ENCODE results near the gene TTC5.
A peak's percentile ranks its signal among the peaks of the same experiment; 100 is the strongest.
"Not testable (repeated sequence)": the region's sequence is repeated elsewhere in the genome, so short reads cannot be mapped to it uniquely, and the experiment has no call there.

Gene TTC5, protein sequence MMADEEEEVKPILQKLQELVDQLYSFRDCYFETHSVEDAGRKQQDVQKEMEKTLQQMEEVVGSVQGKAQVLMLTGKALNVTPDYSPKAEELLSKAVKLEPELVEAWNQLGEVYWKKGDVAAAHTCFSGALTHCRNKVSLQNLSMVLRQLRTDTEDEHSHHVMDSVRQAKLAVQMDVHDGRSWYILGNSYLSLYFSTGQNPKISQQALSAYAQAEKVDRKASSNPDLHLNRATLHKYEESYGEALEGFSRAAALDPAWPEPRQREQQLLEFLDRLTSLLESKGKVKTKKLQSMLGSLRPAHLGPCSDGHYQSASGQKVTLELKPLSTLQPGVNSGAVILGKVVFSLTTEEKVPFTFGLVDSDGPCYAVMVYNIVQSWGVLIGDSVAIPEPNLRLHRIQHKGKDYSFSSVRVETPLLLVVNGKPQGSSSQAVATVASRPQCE

GRCh38 chr14:20305265-20306078 lies at the start of gene TTC5:
TTC5 (minus strand) TSS chr14:20305951; CDS start chr14:20305937, 14 bp downstream.
- peak; percentile 91 for DNase-seq

DNA sequence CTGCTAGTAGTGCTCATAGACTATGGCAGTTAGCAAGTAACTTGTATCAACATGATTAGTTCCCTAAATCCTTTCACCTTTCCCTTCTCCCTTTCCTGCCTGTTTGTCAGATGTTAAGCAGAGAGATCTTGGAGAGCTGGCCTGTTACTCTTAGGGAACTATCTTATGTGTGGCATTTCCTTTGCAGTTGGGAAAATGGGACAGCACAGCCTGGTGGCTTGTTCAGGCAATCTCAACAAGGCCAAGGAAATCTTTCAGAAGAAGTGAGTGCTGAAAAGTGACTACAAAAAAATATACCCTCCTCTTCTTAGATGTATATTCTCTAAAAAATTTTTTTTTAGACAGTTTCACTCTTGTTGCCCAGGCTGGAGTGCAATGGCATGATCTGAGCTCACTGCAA lies 45.1 kb upstream of the TTC5 start:
- DNase-seq, result no peak

DNA sequence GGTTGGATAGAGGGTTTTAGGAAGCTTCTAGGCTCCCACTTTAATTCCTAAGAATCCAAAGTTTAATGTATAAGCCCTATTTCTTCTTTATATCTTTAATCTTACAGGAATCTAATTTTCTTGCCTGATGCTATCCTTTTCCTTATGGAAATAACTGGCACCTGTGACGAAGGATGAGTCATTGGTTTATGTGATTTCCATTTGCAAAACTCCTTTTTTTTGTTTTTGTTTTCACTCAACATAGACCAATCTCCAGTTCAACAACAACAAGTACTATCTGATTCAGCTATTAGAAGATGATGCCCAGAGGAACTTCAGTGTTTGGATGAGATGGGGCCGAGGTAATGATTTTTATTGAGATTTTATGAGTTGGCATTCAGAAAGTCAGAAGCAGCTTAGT lies 44.5 kb upstream of the TTC5 start:
- no peak for DNase-seq

DNA sequence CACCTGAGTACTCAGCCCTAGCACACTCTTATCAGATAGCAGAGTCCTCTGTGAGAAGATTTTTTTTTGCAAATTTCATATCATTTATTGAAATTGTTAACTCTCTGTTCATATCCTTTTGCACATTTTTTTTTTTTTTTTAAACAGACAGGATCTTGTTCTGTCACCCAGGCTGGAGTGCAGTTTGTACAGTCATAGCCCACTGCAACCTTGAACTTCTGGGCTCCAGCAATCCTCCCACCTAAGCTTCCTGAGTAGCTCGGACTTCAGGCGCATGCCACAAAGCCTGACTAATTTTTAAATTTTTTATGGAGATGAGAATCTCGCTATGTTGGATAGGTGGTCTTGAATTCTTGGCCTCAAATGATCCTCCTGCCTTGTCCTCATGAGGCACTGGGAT lies 42.0 kb upstream of the TTC5 start:
- no peak for DNase-seq

GRCh38 chr14:20346713-20347112 lies 41.0 kb upstream of the TTC5 start:
- no peak for DNase-seq

DNA sequence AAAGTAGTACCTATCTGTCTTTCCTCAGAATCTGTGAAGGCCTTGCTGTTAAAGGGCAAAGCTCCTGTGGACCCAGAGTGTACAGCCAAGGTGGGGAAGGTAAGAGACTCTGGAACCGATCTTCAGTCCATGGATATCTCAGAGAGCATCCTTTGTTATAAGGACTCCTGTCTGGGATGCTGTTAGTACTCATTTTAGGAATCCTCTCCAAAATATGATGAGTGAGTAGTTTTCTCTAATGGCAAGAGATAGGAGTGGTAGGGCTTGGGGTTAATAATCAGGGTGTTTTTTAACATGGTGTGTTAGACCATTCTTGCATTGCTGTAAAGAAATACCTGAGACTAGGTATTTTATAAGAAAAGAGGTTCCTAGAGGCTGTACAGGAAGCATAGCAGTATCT lies 39.6 kb upstream of the TTC5 start:
- DNase-seq, result no peak

DNA sequence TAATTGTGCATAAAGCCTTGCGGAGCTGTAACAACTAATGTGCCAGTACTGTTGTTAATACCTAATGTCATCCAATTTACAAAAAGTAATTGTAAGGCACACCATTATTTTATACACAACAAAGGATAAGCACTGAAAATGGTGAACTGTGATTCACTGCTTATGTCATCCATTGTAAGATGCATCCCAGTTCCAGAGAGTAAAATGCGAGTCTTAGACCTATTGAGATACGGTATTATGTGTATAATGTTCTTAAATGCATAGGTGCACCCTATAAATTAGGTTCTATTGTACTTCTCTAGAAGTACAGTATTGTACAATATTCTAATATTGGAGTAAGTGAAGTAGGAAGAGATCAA lies 38.1 kb upstream of the TTC5 start:
- DNase-seq, result no peak

GRCh38 chr14:20343092-20343861 lies 37.5 kb upstream of the TTC5 start, which contains the start of gene PARP2:
PARP2 (plus strand) TSS chr14:20343635; CDS start chr14:20343642, 7 bp downstream.
- peak; percentile 98 for DNase-seq

- no peak for DNase-seq
Measured at GRCh38 chr14:20341646-20342045, 35.9 kb upstream of the TTC5 start.

DNA sequence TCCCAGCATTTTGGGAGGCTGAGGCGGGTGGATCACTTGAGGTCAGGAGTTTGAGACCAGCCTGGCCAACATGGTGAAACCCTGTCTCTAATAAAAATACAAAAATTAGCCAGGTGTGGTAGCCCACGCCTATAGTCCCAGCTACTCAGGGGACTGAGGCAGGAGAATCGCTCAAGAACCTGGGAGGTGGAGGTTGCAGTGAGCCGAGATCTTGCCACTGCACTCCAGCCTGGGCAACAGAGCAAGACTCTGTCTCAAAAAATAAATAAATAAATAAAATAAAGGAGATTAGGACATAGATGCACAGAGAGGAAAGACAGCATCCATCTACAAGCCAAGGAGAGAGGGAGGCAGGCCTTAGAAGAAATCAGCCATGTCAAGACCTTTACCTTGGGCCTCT lies 35.3 kb upstream of the TTC5 start:
- not testable (repeated sequence) for DNase-seq

- no peak for DNase-seq
Measured at GRCh38 chr14:20334017-20334416, 28.3 kb upstream of the TTC5 start.

DNA sequence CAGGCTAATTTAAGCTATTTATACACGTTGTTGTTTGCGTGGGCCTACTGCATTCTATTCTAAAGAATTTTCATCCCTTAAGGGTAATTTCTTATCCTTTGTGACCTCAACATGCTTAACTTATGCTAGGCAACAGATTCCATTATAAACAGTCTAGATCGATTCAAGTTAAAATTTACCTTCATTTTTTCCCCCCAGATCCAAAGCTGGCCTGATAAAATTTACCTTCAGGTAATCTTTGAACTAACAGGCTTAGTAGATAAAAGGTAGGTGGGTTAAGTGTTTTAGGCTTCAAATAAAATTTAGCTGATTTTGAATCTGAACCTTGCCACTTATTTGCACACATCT lies 27.7 kb upstream of the TTC5 start:
- no peak for DNase-seq

- DNase-seq, result peak; percentile 74
Measured at GRCh38 chr14:20332788-20333493, 27.2 kb upstream of the TTC5 start, which contains the start of gene CCNB1IP1. CCNB1IP1 (minus strand) TSS chr14:20333279; CDS start chr14:20316523, 16,756 bp downstream.

DNA sequence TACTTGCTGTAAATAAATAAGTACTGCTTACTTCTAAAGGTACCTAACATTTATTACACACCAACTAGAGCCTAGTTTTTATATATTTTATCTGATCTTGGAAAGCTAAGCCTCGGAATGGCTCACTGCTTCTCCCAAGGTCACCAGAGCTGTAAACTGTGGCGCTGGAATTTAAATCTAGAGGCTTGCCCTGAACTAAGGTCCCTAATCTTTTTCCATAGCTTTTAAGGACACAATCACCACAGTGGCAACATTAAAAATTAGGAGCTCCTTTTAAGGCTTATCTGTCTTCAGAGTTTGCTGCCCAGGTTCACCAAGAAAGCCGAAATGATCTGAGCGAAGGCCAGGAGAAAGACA lies 26.7 kb upstream of the TTC5 start:
- no peak for DNase-seq

- no peak for DNase-seq
Measured at GRCh38 chr14:20331053-20331613, 25.4 kb upstream of the TTC5 start.

GRCh38 chr14:20329355-20329754 lies 23.6 kb upstream of the TTC5 start:
- no peak for DNase-seq

- DNase-seq, result no peak
Measured at GRCh38 chr14:20328705-20329104, 23.0 kb upstream of the TTC5 start.

GRCh38 chr14:20327005-20327869 lies 21.5 kb upstream of the TTC5 start:
- DNase-seq, result no peak

DNA sequence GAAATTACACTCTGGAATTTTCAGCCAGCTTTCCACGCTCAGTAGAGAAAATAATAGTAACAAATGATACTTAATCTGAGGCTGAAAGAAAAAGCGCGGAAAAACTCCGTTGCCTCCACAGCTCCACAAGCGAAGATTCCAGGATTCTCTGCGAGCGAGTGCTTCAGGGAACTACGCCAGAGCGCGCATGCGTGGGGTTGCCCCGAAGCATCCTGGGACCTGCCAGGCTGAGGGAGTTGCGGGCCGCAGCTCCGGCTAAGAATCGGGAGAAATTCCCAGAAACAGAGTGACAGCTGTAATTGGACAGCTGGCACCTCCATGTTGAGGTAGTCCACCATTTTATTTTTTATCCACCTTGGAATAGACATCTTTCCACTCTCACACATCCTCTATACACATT lies 12.0 kb upstream of the TTC5 start:
- no peak for DNase-seq

GRCh38 chr14:20314026-20314425 lies 8.3 kb upstream of the TTC5 start:
- no peak for DNase-seq

DNA sequence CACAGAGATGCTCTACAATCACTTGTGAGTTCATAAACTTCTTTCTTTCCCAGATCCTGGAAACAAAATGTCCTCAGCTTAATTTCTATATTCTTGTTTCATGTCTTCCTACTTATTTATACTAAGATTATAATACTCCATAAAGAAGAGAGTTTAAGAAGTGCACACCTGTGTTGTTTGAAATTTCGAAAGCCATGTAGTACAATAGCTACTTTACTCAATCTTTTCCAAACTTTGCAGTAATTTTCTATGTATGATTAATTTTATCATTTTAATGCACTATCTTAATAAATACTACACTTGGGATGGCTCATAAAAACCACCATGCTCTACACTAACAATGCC lies 300 bp upstream of the TTC5 start:
- no peak for DNase-seq
